Measurements from ENCODE around the gene HSCB. TPM values are rescaled to one million over a fixed set of nuclear protein-coding genes. Genes with fewer than 3 reads are reported as not detected.

Gene HSCB
- total and polyA plus RNA-seq, 2 donors (not counting 1 experiment from before 2014, with no cell fraction given) = 17.7 to 26.6 TPM

- Histone ChIP-seq H3K9ac (ENCODE audit: insufficient read depth, low read length) (no peak overlapping the region), H3K27ac (ENCODE audit: insufficient read depth, low read length) (no peak overlapping the region), H3K27me3 (ENCODE audit: control insufficient read depth, insufficient read depth, low read length) (no peaks in the 10 kb centered on the region), H3K79me2 (ENCODE audit: control insufficient read depth, insufficient read depth, low read length) (no peaks in the 10 kb centered on the region), H3K36me3 (ENCODE audit: control insufficient read depth, insufficient read depth, low read length) (no peaks in the 10 kb centered on the region), H3K4me2 (ENCODE audit: extremely low read depth, insufficient read depth, low read length) (no peak overlapping the region), H3K9me3 (ENCODE audit: control insufficient read depth, insufficient read depth, low read depth, low read length) (no peaks in the 10 kb centered on the region), H3K4me1 (ENCODE audit: control insufficient read depth, extremely low read depth, insufficient read depth, low read length) (no peaks in the 10 kb centered on the region), H2AFZ (ENCODE audit: low read length) (no peak overlapping the region), H3K4me3 (replicated peaks in 1 of 4; ENCODE audit: control extremely low read depth in 1 of 4, insufficient read depth in 1 of 4, low read depth in 3 of 4, low read length in 4 of 4) (no peak overlapping the region), H4K20me1 (ENCODE audit: control insufficient read depth, extremely low read depth, insufficient read depth, low read length) (no peaks in the 10 kb centered on the region)
- TF ChIP-seq EZH2 (IDR thresholded peaks at IDR 0.05; ENCODE audit: low read length, missing control alignments) (no peak), CTCF (conservative IDR thresholded peaks at IDR 0.05 in 1 of 2, IDR thresholded peaks at IDR 0.05 in 1 of 2; ENCODE audit: low read depth in 1 of 2, low read length in 2 of 2) (no peak)
- DNase-seq (ENCODE audit: low read depth in 2 of 2) = no peak
Observed at GRCh38 chr22:28730179-28730578, 11.7 kb upstream of the HSCB start.

GRCh38 chr22:28734393-28734792, 7.4 kb upstream of the HSCB start:
- no peak for DNase-seq (ENCODE audit: low read depth in 2 of 2)
- H3K4me1 ChIP-seq (ENCODE audit: control insufficient read depth, extremely low read depth, insufficient read depth, low read length) = no peaks in the 10 kb centered on the region
- no peak overlapping the region for H3K27ac ChIP-seq (ENCODE audit: insufficient read depth, low read length)
- no peak overlapping the region for H3K4me3 ChIP-seq (replicated peaks in 1 of 4; ENCODE audit: control extremely low read depth in 1 of 4, insufficient read depth in 1 of 4, low read depth in 3 of 4, low read length in 4 of 4)
- H3K27me3 ChIP-seq (ENCODE audit: control insufficient read depth, insufficient read depth, low read length) = no peaks in the 10 kb centered on the region
- H2AFZ ChIP-seq (ENCODE audit: low read length) = no peak overlapping the region
- no peak overlapping the region for H3K4me2 ChIP-seq (ENCODE audit: extremely low read depth, insufficient read depth, low read length)
- no peak overlapping the region for H3K9ac ChIP-seq (ENCODE audit: insufficient read depth, low read length)
- H3K79me2 ChIP-seq (ENCODE audit: control insufficient read depth, insufficient read depth, low read length) = peaks cover 2% of the 10 kb centered on the region
- H4K20me1 ChIP-seq (ENCODE audit: control insufficient read depth, extremely low read depth, insufficient read depth, low read length) = no peaks in the 10 kb centered on the region
- no peaks in the 10 kb centered on the region for H3K36me3 ChIP-seq (ENCODE audit: control insufficient read depth, insufficient read depth, low read length)
- no peak for TF ChIP-seq EZH2 (IDR thresholded peaks at IDR 0.05; ENCODE audit: low read length, missing control alignments)
- TF ChIP-seq CTCF (conservative IDR thresholded peaks at IDR 0.05 in 1 of 2, IDR thresholded peaks at IDR 0.05 in 1 of 2; ENCODE audit: low read depth in 1 of 2, low read length in 2 of 2) = no peak
- no peaks in the 10 kb centered on the region for H3K9me3 ChIP-seq (ENCODE audit: control insufficient read depth, insufficient read depth, low read depth, low read length)

DNA sequence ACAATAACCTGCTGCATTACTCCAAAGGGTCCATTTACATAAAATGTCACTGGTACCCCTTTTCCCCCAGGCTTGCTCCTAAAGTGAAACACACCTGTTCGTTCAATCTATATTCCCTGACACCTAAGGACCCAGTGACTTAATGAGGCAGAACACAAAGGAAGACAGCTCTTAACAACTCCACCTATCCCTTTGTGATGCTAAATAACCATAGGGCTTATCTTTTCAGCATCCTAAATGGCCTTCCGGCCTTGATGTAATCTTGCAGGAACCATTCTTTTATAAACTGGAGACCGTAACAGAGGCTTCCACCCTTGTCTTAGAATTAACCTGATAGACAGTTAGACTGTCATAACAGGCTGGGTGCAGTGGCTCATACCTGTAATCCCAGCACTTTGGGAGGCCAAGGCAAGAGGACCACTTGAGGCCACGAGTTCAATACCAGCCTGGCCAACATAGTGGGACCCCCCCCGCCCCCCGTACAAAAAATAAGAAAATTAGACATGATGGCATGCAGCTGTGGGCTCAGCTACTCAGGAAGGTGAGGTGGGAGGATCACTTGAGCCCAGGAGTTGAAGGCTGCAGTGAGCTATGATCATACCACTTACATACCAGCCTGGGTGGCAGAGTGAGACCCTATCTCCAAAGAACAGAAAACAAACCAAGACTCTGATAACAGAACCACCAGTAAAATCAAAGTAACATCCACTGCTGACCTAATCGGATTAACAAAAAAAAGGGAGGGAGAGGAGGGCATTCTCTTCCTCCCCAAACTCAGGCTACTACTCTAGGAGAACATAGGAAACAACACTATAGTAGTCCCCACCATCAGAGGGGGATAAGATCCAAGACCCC, 5.3 kb upstream of the HSCB start:
- Histone ChIP-seq H3K27me3 (ENCODE audit: control insufficient read depth, insufficient read depth, low read length) (no peaks in the 10 kb centered on the region), H3K9me3 (ENCODE audit: control insufficient read depth, insufficient read depth, low read depth, low read length) (no peaks in the 10 kb centered on the region), H2AFZ (ENCODE audit: low read length) (no peak overlapping the region), H3K79me2 (ENCODE audit: control insufficient read depth, insufficient read depth, low read length) (peaks cover 2% of the 10 kb centered on the region), H4K20me1 (ENCODE audit: control insufficient read depth, extremely low read depth, insufficient read depth, low read length) (no peaks in the 10 kb centered on the region), H3K4me3 (replicated peaks in 1 of 4; ENCODE audit: control extremely low read depth in 1 of 4, insufficient read depth in 1 of 4, low read depth in 3 of 4, low read length in 4 of 4) (no peak overlapping the region), H3K36me3 (ENCODE audit: control insufficient read depth, insufficient read depth, low read length) (no peaks in the 10 kb centered on the region), H3K4me1 (ENCODE audit: control insufficient read depth, extremely low read depth, insufficient read depth, low read length) (no peaks in the 10 kb centered on the region), H3K27ac (ENCODE audit: insufficient read depth, low read length) (no peak overlapping the region), H3K4me2 (ENCODE audit: extremely low read depth, insufficient read depth, low read length) (no peak overlapping the region), H3K9ac (ENCODE audit: insufficient read depth, low read length) (no peak overlapping the region)
- DNase-seq (ENCODE audit: low read depth in 2 of 2) = no peak
- TF ChIP-seq EZH2 (IDR thresholded peaks at IDR 0.05; ENCODE audit: low read length, missing control alignments) = no peak
- TF ChIP-seq CTCF (conservative IDR thresholded peaks at IDR 0.05 in 1 of 2, IDR thresholded peaks at IDR 0.05 in 1 of 2; ENCODE audit: low read depth in 1 of 2, low read length in 2 of 2) = no peak

Data from fibroblast of lung (primary cell).